Measurements from ENCODE around the gene LCN12.

GRCh38 chr9:136961279-136962065 is 9.4 kb downstream of the LCN12 start:
- TF ChIP-seq POLR2A (IDR thresholded peaks at IDR 0.05) (no peak), CTCF (IDR thresholded peaks at IDR 0.05) (no peak)
